Measurements from ENCODE around the gene THBD. TPM values are rescaled to one million over a fixed set of nuclear protein-coding genes. Genes with fewer than 3 reads are reported as not detected.

THBD gene
- total RNA-seq, 1 experiment from 2014 or later = not detected

DNA sequence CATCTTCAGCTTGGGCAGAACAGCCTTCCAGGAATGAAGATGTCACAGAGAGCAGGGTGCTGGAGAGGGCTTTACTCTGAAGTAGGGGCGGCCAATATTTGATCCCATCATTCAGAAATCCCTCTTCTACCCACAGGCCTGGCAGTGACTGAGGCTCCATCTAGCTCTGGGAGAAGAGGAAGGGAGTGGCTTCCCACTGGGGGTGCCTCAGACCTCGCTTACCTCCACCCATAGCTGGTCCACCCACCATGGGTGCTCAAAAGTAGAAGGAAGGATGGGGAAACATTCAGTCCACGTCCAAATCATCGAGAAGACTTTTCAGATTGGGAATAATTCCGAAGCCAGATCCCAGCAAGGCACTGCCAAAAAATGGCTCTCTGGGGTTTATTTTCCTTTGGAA is 11.8 kb upstream of the THBD start:
- Mint-ChIP-seq H3K4me1 (ENCODE audit: low read depth, unreplicated experiment) (no peaks in the 10 kb centered on the region), H3K27me3 (ENCODE audit: unreplicated experiment) (peaks cover 22% of the 10 kb centered on the region), H3K27ac (ENCODE audit: unreplicated experiment) (no peak overlapping the region), H3K4me3 (ENCODE audit: low read depth, unreplicated experiment) (no peak overlapping the region), H3K9me3 (ENCODE audit: low read depth, unreplicated experiment) (no peaks in the 10 kb centered on the region), H3K36me3 (ENCODE audit: insufficient read depth, unreplicated experiment) (no peaks in the 10 kb centered on the region)
- CTCF ChIA-PET = no interaction called here
- DNase-seq = no peak
- intact Hi-C loops (cut with micrococcal nuclease; ENCODE audit: unreplicated experiment) = no loop called here
- BruUV-seq (replicated peaks) = no TSS peak
- TF ChIP-seq CTCF (IDR thresholded peaks at IDR 0.05; ENCODE audit: unreplicated experiment) = no peak

DNA sequence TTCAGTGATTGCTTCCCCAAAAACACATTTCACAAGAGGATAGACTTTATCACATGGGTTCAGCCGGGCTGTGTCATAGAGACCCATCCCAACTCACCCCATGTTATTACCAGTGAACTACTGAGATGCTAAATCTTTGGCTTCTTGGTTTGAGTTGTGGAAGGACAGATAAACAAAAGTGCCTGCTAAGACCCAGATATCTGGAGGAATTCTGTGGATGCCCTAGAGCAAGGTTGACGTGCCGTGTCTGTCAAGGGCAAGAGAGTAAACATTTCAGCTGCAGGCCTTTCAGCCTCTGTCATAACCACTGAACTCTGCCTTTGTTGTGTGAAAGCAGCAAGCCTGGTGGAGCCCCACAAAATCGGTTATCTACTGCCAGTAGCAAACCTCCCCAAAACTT is 11.2 kb upstream of the THBD start:
- CTCF ChIA-PET = no interaction called here
- intact Hi-C loops (cut with micrococcal nuclease; ENCODE audit: unreplicated experiment) = no loop called here
- H3K4me3 Mint-ChIP-seq (ENCODE audit: low read depth, unreplicated experiment) = no peak overlapping the region
- peaks cover 22% of the 10 kb centered on the region for H3K27me3 Mint-ChIP-seq (ENCODE audit: unreplicated experiment)
- BruUV-seq (replicated peaks) = no TSS peak
- H3K36me3 Mint-ChIP-seq (ENCODE audit: insufficient read depth, unreplicated experiment) = no peaks in the 10 kb centered on the region
- H3K27ac Mint-ChIP-seq (ENCODE audit: unreplicated experiment) = no peak overlapping the region
- H3K4me1 Mint-ChIP-seq (ENCODE audit: low read depth, unreplicated experiment) = no peaks in the 10 kb centered on the region
- DNase-seq = no peak
- TF ChIP-seq CTCF (IDR thresholded peaks at IDR 0.05; ENCODE audit: unreplicated experiment) = no peak
- no peaks in the 10 kb centered on the region for H3K9me3 Mint-ChIP-seq (ENCODE audit: low read depth, unreplicated experiment)

GRCh38 chr20:23059846-23060245 is 10.4 kb upstream of the THBD start:
- TF ChIP-seq CTCF (IDR thresholded peaks at IDR 0.05; ENCODE audit: unreplicated experiment) = no peak
- Mint-ChIP-seq H3K4me1 (ENCODE audit: low read depth, unreplicated experiment) (no peaks in the 10 kb centered on the region), H3K36me3 (ENCODE audit: insufficient read depth, unreplicated experiment) (no peaks in the 10 kb centered on the region), H3K27me3 (ENCODE audit: unreplicated experiment) (peaks cover 15% of the 10 kb centered on the region), H3K4me3 (ENCODE audit: low read depth, unreplicated experiment) (no peak overlapping the region), H3K9me3 (ENCODE audit: low read depth, unreplicated experiment) (no peaks in the 10 kb centered on the region), H3K27ac (ENCODE audit: unreplicated experiment) (no peak overlapping the region)
- intact Hi-C loops (cut with micrococcal nuclease; ENCODE audit: unreplicated experiment) = no loop called here
- CTCF ChIA-PET = no interaction called here
- BruUV-seq (replicated peaks) = no TSS peak
- no peak for DNase-seq

DNA sequence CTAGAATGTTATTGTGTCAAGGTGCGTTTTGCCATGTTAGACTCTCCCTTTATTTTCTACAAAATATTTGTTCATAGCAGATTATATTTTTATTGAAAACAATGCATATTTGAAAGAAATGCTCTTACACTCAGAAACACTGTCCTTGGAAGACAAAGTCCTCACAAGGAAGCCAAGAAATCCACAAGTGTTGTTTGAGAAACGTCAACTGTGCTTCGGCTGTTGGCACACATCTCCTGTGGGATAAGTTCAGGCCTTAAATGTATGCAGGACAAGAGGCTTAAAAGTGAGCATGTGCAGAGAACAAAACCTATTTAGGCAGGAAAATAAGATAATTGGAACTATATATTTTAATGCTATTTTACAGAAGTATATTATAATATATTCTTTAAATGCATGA is 9.5 kb upstream of the THBD start:
- no peak overlapping the region for H3K4me3 Mint-ChIP-seq (ENCODE audit: low read depth, unreplicated experiment)
- CTCF ChIA-PET = no interaction called here

More for the DNA sequence above, 9.5 kb upstream of the THBD start:
- Mint-ChIP-seq H3K9me3 (ENCODE audit: low read depth, unreplicated experiment) (no peaks in the 10 kb centered on the region), H3K27ac (ENCODE audit: unreplicated experiment) (no peak overlapping the region), H3K36me3 (ENCODE audit: insufficient read depth, unreplicated experiment) (no peaks in the 10 kb centered on the region), H3K4me1 (ENCODE audit: low read depth, unreplicated experiment) (no peaks in the 10 kb centered on the region), H3K27me3 (ENCODE audit: unreplicated experiment) (peaks cover 7% of the 10 kb centered on the region)
- BruUV-seq (replicated peaks) = no TSS peak
- TF ChIP-seq CTCF (IDR thresholded peaks at IDR 0.05; ENCODE audit: unreplicated experiment) = no peak
- DNase-seq = no peak
- intact Hi-C loops (cut with micrococcal nuclease; ENCODE audit: unreplicated experiment) = no loop called here

All from Calu3 (cell line).